Measurements from ENCODE around the gene SURF6.

- TF ChIP-seq CTCF (IDR thresholded peaks at IDR 0.05), result no peak
- no peak for TF ChIP-seq POLR2AphosphoS5 (IDR thresholded peaks at IDR 0.05; ENCODE audit: low read depth, low read length)
- no peak for TF ChIP-seq TCF7L2 (IDR thresholded peaks at IDR 0.05; ENCODE audit: low read depth, low read length)
These were observed 12.8 kb downstream of the SURF6 start for GRCh38 chr9:133323211-133323610.
